Measurements from ENCODE around the gene TNS1. TPM values are rescaled to one million over a fixed set of nuclear protein-coding genes. Genes with fewer than 3 reads are reported as not detected.

Gene TNS1
- total and polyA plus RNA-seq, 2 donors from 2014 or later, result 44.8 to 471 TPM

- Histone ChIP-seq H3K4me3 (ENCODE audit: low read length in 3 of 3) (no peak overlapping the region), H3K36me3 (ENCODE audit: control insufficient read depth in 2 of 3, insufficient read depth in 3 of 3, low read length in 3 of 3) (peaks cover 10 to 82% (median 73%) of the 10 kb centered on the region in 3 donors), H3K27me3 (ENCODE audit: control insufficient read depth, insufficient read depth, low read length) (no peaks in the 10 kb centered on the region), H3K9me3 (ENCODE audit: control insufficient read depth in 2 of 3, insufficient read depth in 1 of 3, low read length in 3 of 3) (no peaks in the 10 kb centered on the region), H3K9ac (ENCODE audit: low read length in 3 of 3) (no peak overlapping the region), H3K27ac (ENCODE audit: low read depth in 2 of 2, low read length in 2 of 2) (no peak overlapping the region), H3K4me1 (ENCODE audit: control insufficient read depth in 2 of 3, insufficient read depth in 2 of 3, low read depth in 1 of 3, low read length in 3 of 3) (peaks cover 0 to 21% (median 5%) of the 10 kb centered on the region in 3 donors)
- TF ChIP-seq CTCF (IDR thresholded peaks at IDR 0.05; ENCODE audit: borderline replicate concordance, extremely low read depth, insufficient read depth), result no peak
- FAIRE-seq (no peak), DNase-seq (no peak)
- intact Hi-C loops (cut with DNase I), result loop anchor here (10.0 kb wide), 1 partner anchor 90 kb away; no protein-coding TSS in a partner anchor
These were observed 117.8 kb downstream of the TNS1 start for GRCh38 chr2:217884985-217885384.

GRCh38 chr2:217880891-217881290 lies 121.9 kb downstream of the TNS1 start:
- no peak for TF ChIP-seq CTCF (IDR thresholded peaks at IDR 0.05; ENCODE audit: borderline replicate concordance, extremely low read depth, insufficient read depth)
- FAIRE-seq (no peak), DNase-seq (peak in 2 of 5 donors; percentile 43 to 78)
- Histone ChIP-seq H3K4me1 (ENCODE audit: control insufficient read depth in 2 of 3, insufficient read depth in 2 of 3, low read depth in 1 of 3, low read length in 3 of 3) (peaks cover 0 to 27% (median 23%) of the 10 kb centered on the region in 3 donors), H3K27ac (ENCODE audit: low read depth in 2 of 2, low read length in 2 of 2) (no peak overlapping the region), H3K9ac (ENCODE audit: low read length in 3 of 3) (no peak overlapping the region), H3K9me3 (ENCODE audit: control insufficient read depth in 2 of 3, insufficient read depth in 1 of 3, low read length in 3 of 3) (no peaks in the 10 kb centered on the region), H3K36me3 (ENCODE audit: control insufficient read depth in 2 of 3, insufficient read depth in 3 of 3, low read length in 3 of 3) (peaks cover 7 to 82% (median 56%) of the 10 kb centered on the region in 3 donors), H3K27me3 (ENCODE audit: control insufficient read depth, insufficient read depth, low read length) (no peaks in the 10 kb centered on the region), H3K4me3 (ENCODE audit: low read length in 3 of 3) (no peak overlapping the region)
- intact Hi-C loops (cut with DNase I), result loop anchor here (10.0 kb wide), 1 partner anchor 86 kb away; no protein-coding TSS in a partner anchor

GRCh38 chr2:217880287-217880889 lies 122.4 kb downstream of the TNS1 start:
- Histone ChIP-seq H3K36me3 (ENCODE audit: control insufficient read depth in 2 of 3, insufficient read depth in 3 of 3, low read length in 3 of 3) (peaks cover 7 to 82% (median 55%) of the 10 kb centered on the region in 3 donors), H3K9me3 (ENCODE audit: control insufficient read depth in 2 of 3, insufficient read depth in 1 of 3, low read length in 3 of 3) (no peaks in the 10 kb centered on the region), H3K9ac (ENCODE audit: low read length in 3 of 3) (no peak overlapping the region), H3K4me1 (ENCODE audit: control insufficient read depth in 2 of 3, insufficient read depth in 2 of 3, low read depth in 1 of 3, low read length in 3 of 3) (peaks cover 0 to 27% (median 23%) of the 10 kb centered on the region in 3 donors), H3K27ac (ENCODE audit: low read depth in 2 of 2, low read length in 2 of 2) (no peak overlapping the region), H3K4me3 (ENCODE audit: low read length in 3 of 3) (no peak overlapping the region), H3K27me3 (ENCODE audit: control insufficient read depth, insufficient read depth, low read length) (no peaks in the 10 kb centered on the region)
- TF ChIP-seq CTCF (IDR thresholded peaks at IDR 0.05; ENCODE audit: borderline replicate concordance, extremely low read depth, insufficient read depth), result no peak
- DNase-seq (no peak), FAIRE-seq (no peak)
- intact Hi-C loops (cut with DNase I), result loop anchor here (10.0 kb wide), 1 partner anchor 86 kb away; no protein-coding TSS in a partner anchor
